ENCODE results near the gene ADH1A. TPM values are rescaled to one million over a fixed set of nuclear protein-coding genes. Genes with fewer than 3 reads are reported as not detected.

The ADH1A gene
- total RNA-seq, 1 experiment from 2014 or later: not detected

GRCh38 chr4:99330648-99331047 lies 39.9 kb upstream of the ADH1A start:
- TF ChIP-seq CTCF (conservative IDR thresholded peaks at IDR 0.05): no peak
- no peak overlapping the region for H2BK15ac ChIP-seq (ENCODE audit: low read depth, low read length)
- no peak overlapping the region for H3T11ph ChIP-seq (ENCODE audit: low read length)
- H3K9ac ChIP-seq (ENCODE audit: extremely low read depth, insufficient read length, low read length): no peak overlapping the region
- no peak overlapping the region for H4K91ac ChIP-seq (ENCODE audit: insufficient read length, low read depth, low read length)
- no peak overlapping the region for H3K27ac Mint-ChIP-seq
- no peak overlapping the region for H4K5ac ChIP-seq (ENCODE audit: insufficient read length, low read depth, low read length)
- no peaks in the 10 kb centered on the region; the same call in 1 of the 2 replicates for H3K27me3 Mint-ChIP-seq (ENCODE audit: low read depth)
- no peaks in the 10 kb centered on the region for H4K20me1 ChIP-seq (ENCODE audit: control insufficient read depth, insufficient read depth, insufficient read length)
- H2BK5ac ChIP-seq (ENCODE audit: insufficient read length, low read length): no peak overlapping the region
- peaks cover 0 to 11% (median 3%) of the 10 kb centered on the region in 3 experiments; a peak in 5 of 7 replicates for H3K36me3 Mint-ChIP-seq (ENCODE audit: insufficient read depth in 1 of 3, low read depth in 3 of 3)
- no peak overlapping the region for H3K27ac ChIP-seq (ENCODE audit: insufficient read length, low read depth, low read length)
- H3K4me1 Mint-ChIP-seq: peaks cover 0 to 3% of the 10 kb centered on the region in 2 experiments; a peak in 1 of 4 replicates
- no peak overlapping the region for H4K8ac ChIP-seq (replicated peaks; ENCODE audit: insufficient read length, low read depth, low read length)
- no peaks in the 10 kb centered on the region for H3K23me2 ChIP-seq (ENCODE audit: insufficient read length, low read depth, low read length, poor library complexity, severe bottlenecking)
- H3K23ac ChIP-seq (ENCODE audit: insufficient read length, low read depth, low read length): no peak overlapping the region
- peaks cover 16 to 18% of the 10 kb centered on the region in 2 experiments for H3K9me3 Mint-ChIP-seq
- H2AK5ac ChIP-seq (ENCODE audit: insufficient read length, low read length): no peak overlapping the region
- H3K18ac ChIP-seq (ENCODE audit: insufficient read length, low read depth, low read length): no peak overlapping the region
- H2BK12ac ChIP-seq (ENCODE audit: insufficient read length, low read depth, low read length): no peak overlapping the region
- no peak overlapping the region for H2AFZ ChIP-seq (ENCODE audit: low read length)
- no peaks in the 10 kb centered on the region for H3K4me1 ChIP-seq (ENCODE audit: insufficient read depth, low read length)
- H2BK20ac ChIP-seq (ENCODE audit: low read depth, low read length, poor library complexity, severe bottlenecking): no peak overlapping the region
- no peak for DNase-seq
- H3K4ac ChIP-seq (ENCODE audit: low read depth, low read length): no peak overlapping the region
- H3K14ac ChIP-seq (ENCODE audit: insufficient read depth, low read length): no peak overlapping the region
- no peak overlapping the region for H2BK120ac ChIP-seq (ENCODE audit: low read depth, low read length, poor library complexity, severe bottlenecking)
- H3K79me2 ChIP-seq (ENCODE audit: insufficient read depth, low read length): no peaks in the 10 kb centered on the region
- WGBS (ENCODE audit: extremely low coverage, insufficient read length, low lambda C conversion rate): no CpG with 5 or more reads among the region's 3 CpGs
- H3K4me3 Mint-ChIP-seq: no peak overlapping the region
- H3K4me2 ChIP-seq (ENCODE audit: insufficient read depth, insufficient read length, low read length): no peak overlapping the region
- no peak overlapping the region for H3K56ac ChIP-seq (ENCODE audit: insufficient read length, low read depth, low read length)
- no peaks in the 10 kb centered on the region for H3K79me1 ChIP-seq (ENCODE audit: insufficient read depth, low read depth, low read length, poor library complexity, severe bottlenecking)
- H3K27me3 ChIP-seq (ENCODE audit: insufficient read depth, low read length): no peaks in the 10 kb centered on the region
- no peaks in the 10 kb centered on the region for H3K9me3 ChIP-seq (ENCODE audit: control insufficient read depth, low read depth, low read length)
